H1 (cell line): ENCODE data around the gene FTHL17.

Source experiments
- EZH2 ChIP-seq: fragments of 200-600 bp; sonication (generic); IDR thresholded peaks from 2 replicates; pipeline ENCODE4 v1.7.1; 2012; ENCODE audit warnings: low read depth, mild to moderate bottlenecking, moderate library complexity, low read length, inconsistent platforms; ENCODE audit not compliant: severe bottlenecking
- RFX5 ChIP-seq: IDR thresholded peaks from 2 replicates; pipeline ENCODE4 v1.6.1; 2011; ENCODE audit warnings: low read depth, low read length, improper control_type of control experiment, borderline replicate concordance
- TCF12 ChIP-seq: IDR thresholded peaks from 2 replicates; pipeline ENCODE4 v1.6.1; 2011; ENCODE audit warnings: low read depth, mild to moderate bottlenecking, low read length
- TF ChIP-seq, protein P1 (sequence below), 3 experiments: IDR thresholded peaks; 1 replicate in 2 of 3; 2 replicates in 1 of 3; pipeline versions ENCODE4 v1.5.1 to v1.6.1; 2011; ENCODE audit warnings: low read length in 3 of 3, mild to moderate bottlenecking in 3 of 3, inconsistent platforms in 2 of 3, low read depth in 1 of 3, moderate library complexity in 1 of 3; ENCODE audit not compliant: insufficient read depth in 1 of 3; ENCODE audit errors: control extremely low read depth in 1 of 3

DNA sequence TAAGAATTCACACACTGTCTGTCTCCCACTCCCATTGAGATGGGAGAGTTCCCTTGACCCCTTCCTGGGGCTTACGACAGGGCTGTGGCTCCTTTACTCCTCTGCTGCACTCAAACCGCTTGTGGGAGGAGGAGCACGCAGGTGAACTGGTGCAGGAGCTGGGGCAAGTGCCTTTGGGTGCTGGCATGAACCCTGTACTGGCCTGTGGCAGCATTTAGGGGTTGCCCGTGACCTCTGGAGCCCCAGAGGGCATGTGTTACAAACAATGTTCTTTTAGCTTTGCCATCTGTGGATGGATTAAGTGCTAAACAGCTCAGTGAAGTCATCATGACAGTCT, 21.8 kb upstream of the FTHL17 start:
- TF ChIP-seq, protein P1, sequence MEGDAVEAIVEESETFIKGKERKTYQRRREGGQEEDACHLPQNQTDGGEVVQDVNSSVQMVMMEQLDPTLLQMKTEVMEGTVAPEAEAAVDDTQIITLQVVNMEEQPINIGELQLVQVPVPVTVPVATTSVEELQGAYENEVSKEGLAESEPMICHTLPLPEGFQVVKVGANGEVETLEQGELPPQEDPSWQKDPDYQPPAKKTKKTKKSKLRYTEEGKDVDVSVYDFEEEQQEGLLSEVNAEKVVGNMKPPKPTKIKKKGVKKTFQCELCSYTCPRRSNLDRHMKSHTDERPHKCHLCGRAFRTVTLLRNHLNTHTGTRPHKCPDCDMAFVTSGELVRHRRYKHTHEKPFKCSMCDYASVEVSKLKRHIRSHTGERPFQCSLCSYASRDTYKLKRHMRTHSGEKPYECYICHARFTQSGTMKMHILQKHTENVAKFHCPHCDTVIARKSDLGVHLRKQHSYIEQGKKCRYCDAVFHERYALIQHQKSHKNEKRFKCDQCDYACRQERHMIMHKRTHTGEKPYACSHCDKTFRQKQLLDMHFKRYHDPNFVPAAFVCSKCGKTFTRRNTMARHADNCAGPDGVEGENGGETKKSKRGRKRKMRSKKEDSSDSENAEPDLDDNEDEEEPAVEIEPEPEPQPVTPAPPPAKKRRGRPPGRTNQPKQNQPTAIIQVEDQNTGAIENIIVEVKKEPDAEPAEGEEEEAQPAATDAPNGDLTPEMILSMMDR (IDR thresholded peaks at IDR 0.05; ENCODE audit: control extremely low read depth in 1 of 3, insufficient read depth in 1 of 3, low read depth in 1 of 3, low read length in 3 of 3) = no peak
- TF ChIP-seq TCF12 (no peak), RFX5 (no peak), EZH2 (no peak)
